AG04449 (cell line): ENCODE results near the gene FAHD2A.

Source experiments
- CTCF ChIA-PET: fragments of 350-600 bp; formaldehyde crosslinking; extraction: SDS; loops from one replicate; lab custom pipeline; 2021; ENCODE audit warnings: antibody characterized with exemption; lab: Yijun Ruan, JAX
- POLR2A ChIA-PET: fragments of 400-600, 350-600 bp; formaldehyde crosslinking; extraction: SDS; loops from one replicate; lab custom pipeline; 2020; ENCODE audit warnings: antibody characterized with exemption, inconsistent platforms; lab: Yijun Ruan, JAX
- DNase-seq: peaks from one replicate; pipeline ENCODE4 v3.0.0-alpha.2; 2010; ENCODE audit warnings: low read depth, low spot score
- H3K4me3 ChIP-seq: 2 replicates; pipeline ENCODE4 v1.5.1; 2011; ENCODE audit warnings: low read depth, mild to moderate bottlenecking, control low read depth, low read length
- CTCF ChIP-seq: IDR thresholded peaks from one replicate; pipeline ENCODE4 v1.5.1; 2011; ENCODE audit warnings: mild to moderate bottlenecking, moderate library complexity, low read length, control low read depth, inconsistent platforms; ENCODE audit not compliant: insufficient read depth; ENCODE audit errors: missing control alignments

The FAHD2A gene

DNA sequence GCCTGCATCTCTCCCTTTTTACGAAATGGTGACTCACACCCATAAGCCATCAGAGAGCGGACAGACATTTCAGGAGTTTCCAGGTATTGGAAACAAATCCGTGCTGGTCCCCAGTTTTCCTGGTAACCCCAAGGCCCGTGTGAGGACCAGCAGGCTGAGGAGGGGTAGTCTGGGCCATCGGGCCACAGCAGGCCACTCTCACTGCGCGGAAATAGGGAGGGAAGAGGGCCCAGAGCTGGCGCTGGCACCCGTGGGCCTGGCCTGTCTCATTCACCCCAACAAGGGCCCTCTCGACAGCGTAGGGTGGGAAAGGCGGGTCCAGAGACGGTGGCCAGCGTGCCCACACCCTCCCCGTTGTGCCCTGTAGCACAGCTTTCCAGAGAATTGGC, 13.7 kb upstream of the FAHD2A start:
- CTCF ChIA-PET = interaction anchor here (0.7 to 8.7 kb wide), 23 partner anchors 9 to 356 kb away, joined by 3 to 74 read pairs (median 6); partner anchors contain the start of gene FAHD2A
- no peak overlapping the region for H3K4me3 ChIP-seq
- POLR2A ChIA-PET = no interaction called here
- DNase-seq = no peak
- TF ChIP-seq CTCF = no peak

DNA sequence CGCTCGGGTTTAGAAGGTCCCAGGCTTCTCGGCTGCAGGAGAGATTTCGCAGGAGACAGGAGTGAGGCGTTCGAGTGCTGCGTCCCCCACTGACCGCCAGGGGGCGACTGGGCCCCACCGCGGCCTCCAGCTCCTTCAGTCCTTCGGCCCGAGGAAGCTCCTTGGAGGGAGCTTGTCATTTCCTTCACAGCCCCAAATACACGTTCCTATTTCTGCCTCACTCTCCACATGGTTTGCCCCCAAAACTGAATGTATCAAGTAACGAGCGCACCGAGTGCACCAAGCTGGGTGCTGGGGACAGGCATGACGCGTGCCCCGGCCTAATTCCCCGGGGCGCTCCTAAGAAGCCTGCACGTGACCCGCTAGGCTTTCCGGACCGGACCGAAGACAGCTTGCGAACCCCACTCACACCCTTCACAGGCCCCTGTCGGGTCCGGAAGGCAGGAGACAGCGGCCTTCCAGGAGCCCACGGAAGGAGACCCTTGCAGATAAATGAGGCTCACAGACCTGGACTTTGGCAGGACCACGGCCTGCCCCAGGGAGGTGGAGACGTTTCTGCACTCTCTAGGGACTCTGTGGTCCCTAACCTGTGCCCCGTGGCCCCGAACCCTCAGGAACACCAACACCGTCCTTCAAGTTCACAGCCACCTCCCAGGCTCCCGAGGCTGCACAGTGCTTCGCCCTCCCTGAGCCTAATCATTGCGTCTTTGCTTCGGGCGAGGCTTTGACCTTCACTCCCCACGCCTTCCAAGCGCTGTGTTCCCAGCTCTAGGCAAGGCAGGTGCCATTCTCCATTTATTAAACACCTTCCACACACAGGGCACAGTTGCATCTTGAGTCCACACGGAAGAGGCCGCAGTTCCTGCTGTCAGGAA, 13.0 kb upstream of the FAHD2A start:
- POLR2A ChIA-PET = no interaction called here
- CTCF ChIA-PET = interaction anchor here (0.7 to 8.7 kb wide), 25 partner anchors 8 to 355 kb away, joined by 3 to 74 read pairs (median 6); partner anchors contain the start of gene FAHD2A
- DNase-seq = no peak

DNA sequence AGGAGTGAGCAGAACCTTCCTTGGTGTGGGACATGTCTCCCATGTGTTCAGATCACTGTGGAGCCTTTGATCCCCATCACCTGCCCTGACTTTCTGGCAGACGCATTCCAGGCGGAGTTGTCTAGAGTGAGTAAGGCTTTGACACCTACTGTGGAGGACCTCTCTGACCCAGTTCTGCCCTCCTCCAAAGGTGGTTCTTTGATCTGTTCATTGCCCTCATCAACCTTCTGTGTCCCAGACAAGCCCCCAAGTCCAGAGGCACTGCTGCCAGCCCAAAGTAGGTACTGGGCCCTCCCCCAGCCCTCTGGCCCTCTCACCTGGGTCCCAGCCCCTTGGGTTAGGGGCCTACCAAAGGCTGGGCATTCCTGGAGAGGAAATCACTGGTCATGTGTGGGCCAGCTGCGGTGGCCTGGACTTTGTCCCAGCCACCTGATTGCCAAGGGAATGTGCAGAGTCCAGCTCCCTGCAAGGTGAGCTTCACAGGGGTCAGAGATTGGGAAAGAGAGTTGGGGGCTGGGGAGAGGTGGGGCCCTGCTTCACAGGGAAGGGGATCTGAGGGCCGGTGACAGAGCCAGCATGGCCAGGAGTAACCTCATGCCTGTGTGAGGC, 12.1 kb upstream of the FAHD2A start:
- CTCF ChIA-PET = interaction anchor here (2.7 to 8.7 kb wide), 4 partner anchors 12 to 339 kb away, joined by 17 to 74 read pairs (median 54); partner anchors contain the start of gene FAHD2A
- POLR2A ChIA-PET = no interaction called here

More for the DNA sequence above, 13.0 kb upstream of the FAHD2A start:
- H3K4me3 ChIP-seq = no peak overlapping the region
- peak; percentile 97 for TF ChIP-seq CTCF

GRCh38 chr2:95390881-95391321, 11.6 kb upstream of the FAHD2A start:
- TF ChIP-seq CTCF = no peak
- H3K4me3 ChIP-seq = no peak overlapping the region
- CTCF ChIA-PET = interaction anchor here (5.4 to 8.7 kb wide), 2 partner anchors 12 to 338 kb away, joined by 54 to 74 read pairs; no protein-coding TSS in a partner anchor
- DNase-seq = no peak
- POLR2A ChIA-PET = no interaction called here

More for the DNA sequence above, 12.1 kb upstream of the FAHD2A start:
- no peak for DNase-seq
- H3K4me3 ChIP-seq = no peak overlapping the region
- TF ChIP-seq CTCF = no peak

DNA sequence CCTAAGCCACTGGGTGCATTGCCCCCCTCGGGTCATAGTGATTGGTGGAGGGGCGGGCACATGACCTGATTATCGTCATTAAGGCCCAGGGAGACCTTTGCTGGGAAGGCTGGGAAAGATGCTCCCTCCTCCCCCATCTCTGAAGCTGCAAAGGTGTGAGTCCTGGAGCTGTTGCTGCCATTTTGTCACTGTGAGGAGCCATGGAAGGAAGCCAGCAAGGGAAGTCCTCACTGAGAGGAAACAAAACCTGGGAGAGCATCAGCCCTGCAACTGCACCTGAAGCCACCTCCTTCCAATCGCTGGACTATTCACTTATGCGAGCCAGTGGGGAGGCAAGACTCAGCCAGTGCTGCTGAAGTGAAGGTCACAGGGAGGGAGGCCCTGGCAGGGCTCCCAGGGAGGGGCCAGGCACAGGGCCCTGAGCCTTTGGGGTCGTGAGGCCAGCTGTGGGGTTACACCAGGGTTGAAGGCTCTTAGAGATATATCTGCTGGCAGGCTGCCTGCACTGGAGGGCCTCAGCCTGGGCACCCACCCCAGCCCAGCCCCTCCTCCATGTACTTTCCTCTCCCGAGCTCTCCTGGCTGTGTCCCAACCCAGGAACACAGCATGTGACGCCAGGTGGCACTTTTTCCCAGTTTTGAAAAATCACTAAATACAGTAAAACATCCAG, 10.7 kb upstream of the FAHD2A start:
- no peak for TF ChIP-seq CTCF
- no peak for DNase-seq
- CTCF ChIA-PET = interaction anchor here (5.4 to 8.7 kb wide), 2 partner anchors 13 to 337 kb away, joined by 54 to 74 read pairs; no protein-coding TSS in a partner anchor
- POLR2A ChIA-PET = no interaction called here
- no peak overlapping the region for H3K4me3 ChIP-seq
